ENCODE results near the gene AHRR.

The AHRR gene

GRCh38 chr5:463301-463700 is 141.8 kb downstream of the AHRR start:
- DNase-seq (ENCODE audit: insufficient read length, low spot score) (no peak), FAIRE-seq (no peak)
- TF ChIP-seq, protein P1, sequence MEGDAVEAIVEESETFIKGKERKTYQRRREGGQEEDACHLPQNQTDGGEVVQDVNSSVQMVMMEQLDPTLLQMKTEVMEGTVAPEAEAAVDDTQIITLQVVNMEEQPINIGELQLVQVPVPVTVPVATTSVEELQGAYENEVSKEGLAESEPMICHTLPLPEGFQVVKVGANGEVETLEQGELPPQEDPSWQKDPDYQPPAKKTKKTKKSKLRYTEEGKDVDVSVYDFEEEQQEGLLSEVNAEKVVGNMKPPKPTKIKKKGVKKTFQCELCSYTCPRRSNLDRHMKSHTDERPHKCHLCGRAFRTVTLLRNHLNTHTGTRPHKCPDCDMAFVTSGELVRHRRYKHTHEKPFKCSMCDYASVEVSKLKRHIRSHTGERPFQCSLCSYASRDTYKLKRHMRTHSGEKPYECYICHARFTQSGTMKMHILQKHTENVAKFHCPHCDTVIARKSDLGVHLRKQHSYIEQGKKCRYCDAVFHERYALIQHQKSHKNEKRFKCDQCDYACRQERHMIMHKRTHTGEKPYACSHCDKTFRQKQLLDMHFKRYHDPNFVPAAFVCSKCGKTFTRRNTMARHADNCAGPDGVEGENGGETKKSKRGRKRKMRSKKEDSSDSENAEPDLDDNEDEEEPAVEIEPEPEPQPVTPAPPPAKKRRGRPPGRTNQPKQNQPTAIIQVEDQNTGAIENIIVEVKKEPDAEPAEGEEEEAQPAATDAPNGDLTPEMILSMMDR (IDR thresholded peaks at IDR 0.05; ENCODE audit: insufficient read depth, missing control alignments): no peak

DNA sequence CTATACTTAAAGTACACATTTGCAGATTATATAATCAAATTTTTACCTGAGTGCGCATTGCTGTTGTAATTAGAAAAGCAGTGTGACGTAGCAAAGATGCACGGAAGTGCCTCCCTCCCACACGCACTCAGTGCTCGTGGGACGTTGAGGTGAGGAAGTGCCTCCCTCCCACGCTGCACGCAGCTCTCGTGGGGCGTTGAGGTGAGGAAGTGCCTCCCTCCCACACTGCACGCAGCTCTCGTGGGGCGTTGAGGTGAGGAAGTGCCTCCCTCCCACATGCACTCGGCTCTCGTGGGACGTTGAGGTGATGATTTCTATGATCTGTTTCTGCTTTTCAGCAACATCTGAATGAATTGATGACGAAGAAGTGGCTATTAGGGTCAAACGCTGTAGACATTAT is 142.4 kb downstream of the AHRR start:
- FAIRE-seq (no peak), DNase-seq (ENCODE audit: insufficient read length, low spot score) (no peak)
- TF ChIP-seq, protein P1 (IDR thresholded peaks at IDR 0.05; ENCODE audit: insufficient read depth, missing control alignments): no peak

- TF ChIP-seq, protein P1 (IDR thresholded peaks at IDR 0.05; ENCODE audit: insufficient read depth, missing control alignments): no peak
- FAIRE-seq: no peak
- DNase-seq (ENCODE audit: insufficient read length, low spot score): no peak
Measured at GRCh38 chr5:464446-464842, 142.9 kb downstream of the AHRR start.

DNA sequence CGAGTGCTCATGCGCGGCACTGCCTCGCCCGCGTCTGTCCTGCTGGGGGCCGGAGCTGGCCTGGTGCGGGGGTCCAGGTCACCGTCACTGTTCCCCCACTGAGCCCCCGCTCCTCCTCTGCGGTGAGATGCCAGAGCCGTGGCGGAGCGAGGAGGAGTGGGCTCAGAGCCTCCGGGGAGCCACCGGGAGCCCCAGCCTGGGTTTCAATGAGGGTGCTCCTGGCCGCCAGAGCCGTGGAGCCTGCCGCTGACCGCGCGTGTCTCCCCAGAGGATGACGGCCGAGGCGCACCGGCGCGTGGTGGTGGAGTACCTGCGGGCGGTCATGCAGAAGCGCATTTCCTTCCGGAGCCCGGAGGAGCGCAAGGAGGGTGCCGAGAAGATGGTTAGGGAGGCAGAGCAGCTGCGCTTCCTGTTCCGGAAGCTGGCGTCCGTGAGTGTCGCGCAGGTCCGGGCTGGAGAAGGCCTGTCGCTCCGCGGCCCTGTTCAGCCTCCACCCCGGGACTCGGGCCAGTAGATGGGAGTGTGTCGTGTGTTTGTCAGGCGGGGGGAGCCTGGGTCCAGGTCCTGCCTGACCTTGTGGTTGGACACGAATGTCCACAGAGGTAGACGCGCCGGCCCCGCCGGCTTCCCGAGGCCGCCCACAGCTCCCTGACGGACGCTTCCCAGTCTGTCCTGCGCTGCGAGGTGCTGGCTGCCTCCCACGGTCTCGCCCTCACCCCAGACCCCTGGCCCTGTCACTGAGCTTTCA is 143.5 kb downstream of the AHRR start:
- FAIRE-seq: no peak
- no peak for DNase-seq (ENCODE audit: insufficient read length, low spot score)
- TF ChIP-seq, protein P1 (IDR thresholded peaks at IDR 0.05; ENCODE audit: insufficient read depth, missing control alignments): no peak

DNA sequence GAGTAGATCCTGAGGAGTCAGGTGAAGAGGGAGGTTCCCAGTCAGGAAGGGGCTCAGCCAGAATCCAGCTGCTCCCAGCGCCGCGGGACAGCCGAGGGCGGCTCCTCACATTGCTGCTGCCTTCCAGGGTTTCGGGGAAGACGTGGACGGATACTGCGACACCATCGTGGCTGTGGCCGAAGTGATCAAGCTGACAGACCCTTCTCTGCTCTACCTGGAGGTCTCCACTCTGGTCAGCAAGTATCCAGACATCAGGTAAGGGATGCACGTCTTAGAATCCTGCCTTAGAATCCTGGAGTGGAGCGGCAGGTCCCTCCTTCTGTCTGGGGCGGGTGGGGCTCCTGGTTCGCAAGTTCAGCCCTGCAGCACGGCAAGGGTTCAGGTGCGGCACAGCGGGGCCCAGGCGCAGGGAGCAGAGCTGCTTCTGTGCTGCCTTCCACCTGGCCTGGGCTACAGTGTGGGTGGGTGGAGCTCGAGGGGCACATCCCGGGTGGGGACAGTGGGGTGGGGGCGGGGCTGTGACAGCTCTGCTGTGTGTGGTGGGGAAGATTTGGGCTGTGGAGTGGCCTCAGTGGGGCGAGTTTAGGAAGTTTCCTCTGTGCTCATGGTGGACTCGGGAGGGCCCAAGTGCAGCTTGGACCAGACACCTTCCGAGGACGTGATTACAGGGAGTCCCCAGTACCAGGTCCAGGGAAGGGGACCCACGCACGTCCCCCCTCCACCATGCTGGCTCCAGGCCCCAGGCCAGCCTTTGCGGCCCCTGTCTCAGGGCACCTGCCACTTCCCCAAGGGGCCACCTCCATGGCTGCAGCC is 144.3 kb downstream of the AHRR start:
- no peak for FAIRE-seq
- no peak for DNase-seq (ENCODE audit: insufficient read length, low spot score)
- TF ChIP-seq, protein P1 (IDR thresholded peaks at IDR 0.05; ENCODE audit: insufficient read depth, missing control alignments): no peak

GRCh38 chr5:466661-467310 is 145.3 kb downstream of the AHRR start:
- DNase-seq (ENCODE audit: insufficient read length, low spot score): no peak
- TF ChIP-seq, protein P1 (IDR thresholded peaks at IDR 0.05; ENCODE audit: insufficient read depth, missing control alignments): no peak
- FAIRE-seq: no peak
